ENCODE measurements around the gene TNNT3. TPM values are rescaled to one million over a fixed set of nuclear protein-coding genes. Genes with fewer than 3 reads are reported as not detected.

TNNT3 gene
- total RNA-seq, 1 experiment from 2014 or later = not detected

DNA sequence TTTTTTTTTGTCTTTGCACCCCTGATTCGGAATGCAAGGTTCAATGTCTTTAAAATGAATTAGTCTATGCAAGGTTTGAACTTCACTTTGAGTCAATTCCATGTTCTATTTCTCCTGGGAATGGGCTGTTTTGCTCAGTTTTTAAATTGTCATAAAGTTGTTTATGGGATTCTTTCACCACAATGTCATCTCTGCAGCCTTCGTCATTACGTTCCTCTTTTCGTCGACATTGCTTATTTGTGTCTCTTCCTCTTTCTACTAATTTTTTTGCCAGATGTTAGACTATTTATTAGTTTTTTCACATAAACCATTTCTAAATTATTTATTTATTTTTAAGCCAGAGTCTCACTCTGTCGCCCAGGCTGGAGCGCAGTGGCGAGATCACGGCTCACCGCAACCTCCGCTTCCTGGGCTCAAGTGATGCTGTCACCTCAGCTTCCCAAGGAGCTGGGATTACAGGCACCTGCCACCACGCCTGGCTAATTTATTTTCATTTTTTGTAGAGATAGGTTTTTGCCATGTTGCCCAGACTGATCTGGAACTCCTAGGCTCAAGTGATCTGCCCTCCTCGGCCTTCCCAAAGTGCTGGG, 7.1 kb upstream of the TNNT3 start:
- H2BK120ac ChIP-seq (ENCODE audit: low read depth, low read length, poor library complexity, severe bottlenecking) = no peak overlapping the region
- no peaks in the 10 kb centered on the region for H4K20me1 ChIP-seq (ENCODE audit: control insufficient read depth, insufficient read depth, insufficient read length)
- H3T11ph ChIP-seq (ENCODE audit: low read length) = no peak overlapping the region
- H3K27ac ChIP-seq (ENCODE audit: insufficient read length, low read depth, low read length) = no peak overlapping the region
- H3K23me2 ChIP-seq (ENCODE audit: insufficient read length, low read depth, low read length, poor library complexity, severe bottlenecking) = peaks cover 2% of the 10 kb centered on the region
- H3K4me1 ChIP-seq (ENCODE audit: insufficient read depth, low read length) = 0 out of 2 replicates have a peak, but pooled peaks cover 3% of the 10 kb centered on the region
- no peaks in the 10 kb centered on the region for H3K9me3 ChIP-seq (ENCODE audit: control insufficient read depth, low read depth, low read length)
- no peak overlapping the region for H4K91ac ChIP-seq (ENCODE audit: insufficient read length, low read depth, low read length)
- no peak overlapping the region for H2BK12ac ChIP-seq (ENCODE audit: insufficient read length, low read depth, low read length)
- peaks cover 20% of the 10 kb centered on the region for H3K27me3 Mint-ChIP-seq (ENCODE audit: low read depth)
- no peak overlapping the region for H3K27ac Mint-ChIP-seq
- H3K23ac ChIP-seq (ENCODE audit: insufficient read length, low read depth, low read length) = no peak overlapping the region
- H3K79me1 ChIP-seq (ENCODE audit: insufficient read depth, low read depth, low read length, poor library complexity, severe bottlenecking) = no peaks in the 10 kb centered on the region
- no peak overlapping the region for H3K4me3 Mint-ChIP-seq
- H3K14ac ChIP-seq (ENCODE audit: insufficient read depth, low read length) = no peak overlapping the region
- H3K4me1 Mint-ChIP-seq = peaks cover 13 to 14% of the 10 kb centered on the region in 2 experiments
- no peak overlapping the region for H3K9ac ChIP-seq (ENCODE audit: extremely low read depth, insufficient read length, low read length)
- no peak overlapping the region for H3K56ac ChIP-seq (ENCODE audit: insufficient read length, low read depth, low read length)
- no peak overlapping the region for H2BK20ac ChIP-seq (ENCODE audit: low read depth, low read length, poor library complexity, severe bottlenecking)
- no peak overlapping the region for H3K18ac ChIP-seq (ENCODE audit: insufficient read length, low read depth, low read length)
- no peak overlapping the region for H3K4me2 ChIP-seq (ENCODE audit: insufficient read depth, insufficient read length, low read length)
- TF ChIP-seq, protein P1, sequence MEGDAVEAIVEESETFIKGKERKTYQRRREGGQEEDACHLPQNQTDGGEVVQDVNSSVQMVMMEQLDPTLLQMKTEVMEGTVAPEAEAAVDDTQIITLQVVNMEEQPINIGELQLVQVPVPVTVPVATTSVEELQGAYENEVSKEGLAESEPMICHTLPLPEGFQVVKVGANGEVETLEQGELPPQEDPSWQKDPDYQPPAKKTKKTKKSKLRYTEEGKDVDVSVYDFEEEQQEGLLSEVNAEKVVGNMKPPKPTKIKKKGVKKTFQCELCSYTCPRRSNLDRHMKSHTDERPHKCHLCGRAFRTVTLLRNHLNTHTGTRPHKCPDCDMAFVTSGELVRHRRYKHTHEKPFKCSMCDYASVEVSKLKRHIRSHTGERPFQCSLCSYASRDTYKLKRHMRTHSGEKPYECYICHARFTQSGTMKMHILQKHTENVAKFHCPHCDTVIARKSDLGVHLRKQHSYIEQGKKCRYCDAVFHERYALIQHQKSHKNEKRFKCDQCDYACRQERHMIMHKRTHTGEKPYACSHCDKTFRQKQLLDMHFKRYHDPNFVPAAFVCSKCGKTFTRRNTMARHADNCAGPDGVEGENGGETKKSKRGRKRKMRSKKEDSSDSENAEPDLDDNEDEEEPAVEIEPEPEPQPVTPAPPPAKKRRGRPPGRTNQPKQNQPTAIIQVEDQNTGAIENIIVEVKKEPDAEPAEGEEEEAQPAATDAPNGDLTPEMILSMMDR (conservative IDR thresholded peaks at IDR 0.05) = no peak
- no peak overlapping the region for H2BK5ac ChIP-seq (ENCODE audit: insufficient read length, low read length)
- no peaks in the 10 kb centered on the region for H3K79me2 ChIP-seq (ENCODE audit: insufficient read depth, low read length)
- H3K4ac ChIP-seq (ENCODE audit: low read depth, low read length) = no peak overlapping the region
- no peak overlapping the region for H2AK5ac ChIP-seq (ENCODE audit: insufficient read length, low read length)
- H3K9me3 Mint-ChIP-seq = peaks cover 6 to 8% of the 10 kb centered on the region in 2 experiments; a peak in 4 of 5 replicates
- no peaks in the 10 kb centered on the region for H3K27me3 ChIP-seq (ENCODE audit: insufficient read depth, low read length)
- no peak overlapping the region for H4K5ac ChIP-seq (ENCODE audit: insufficient read length, low read depth, low read length)
- H3K36me3 Mint-ChIP-seq (ENCODE audit: insufficient read depth in 1 of 3, low read depth in 3 of 3) = no peaks in the 10 kb centered on the region; a peak in 1 of 7 replicates
- DNase-seq = no peak
- no CpG with 5 or more reads among the region's 13 CpGs for WGBS (ENCODE audit: extremely low coverage, insufficient read length, low lambda C conversion rate)
- H2BK15ac ChIP-seq (ENCODE audit: low read depth, low read length) = no peak overlapping the region
- H2AFZ ChIP-seq (ENCODE audit: low read length) = no peak overlapping the region
- H4K8ac ChIP-seq (replicated peaks; ENCODE audit: insufficient read length, low read depth, low read length) = no peak overlapping the region
